HG02759 (cell line): ENCODE measurements around the gene MTIF2.
A peak's percentile ranks its signal among the peaks of the same experiment; 100 is the strongest.
"Not testable (repeated sequence)": the region's sequence is repeated elsewhere in the genome, so short reads cannot be mapped to it uniquely, and the experiment has no call there.

Source experiments
- ATAC-seq: cut with Tn5 transposase; IDR thresholded peaks from one replicate; pipeline ENCODE4 v1.9.1; 2021; ENCODE audit warnings: mild to moderate bottlenecking, moderate library complexity; ENCODE audit not compliant: unreplicated experiment

MTIF2 gene

DNA sequence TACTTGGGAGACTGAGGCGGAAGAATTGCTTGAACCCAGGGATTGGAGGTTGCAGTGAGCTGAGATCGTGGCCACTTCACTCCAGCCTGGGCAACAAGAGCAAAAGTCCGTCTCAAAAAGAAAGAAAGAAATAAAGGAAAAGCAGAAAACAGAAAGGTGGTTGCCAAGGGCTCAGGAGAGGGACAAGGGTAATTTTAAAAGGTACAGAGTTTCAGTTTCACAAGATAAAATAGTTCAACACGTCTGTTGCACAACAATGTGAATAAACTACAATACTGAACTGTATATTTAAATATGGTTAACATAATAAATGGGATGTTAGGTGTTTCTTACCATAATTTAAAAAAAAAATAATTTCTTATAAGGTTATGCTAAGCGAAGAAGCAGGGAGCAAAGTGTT, 23.6 kb downstream of the MTIF2 start:
- no peak for ATAC-seq

GRCh38 chr2:55242617-55243016, 26.4 kb downstream of the MTIF2 start:
- no peak for ATAC-seq

GRCh38 chr2:55241582-55241981, 27.4 kb downstream of the MTIF2 start:
- not testable (repeated sequence) for ATAC-seq

GRCh38 chr2:55239656-55240222, 29.3 kb downstream of the MTIF2 start:
- ATAC-seq: no peak

GRCh38 chr2:55236992-55237543, 32.0 kb downstream of the MTIF2 start:
- ATAC-seq: no peak

DNA sequence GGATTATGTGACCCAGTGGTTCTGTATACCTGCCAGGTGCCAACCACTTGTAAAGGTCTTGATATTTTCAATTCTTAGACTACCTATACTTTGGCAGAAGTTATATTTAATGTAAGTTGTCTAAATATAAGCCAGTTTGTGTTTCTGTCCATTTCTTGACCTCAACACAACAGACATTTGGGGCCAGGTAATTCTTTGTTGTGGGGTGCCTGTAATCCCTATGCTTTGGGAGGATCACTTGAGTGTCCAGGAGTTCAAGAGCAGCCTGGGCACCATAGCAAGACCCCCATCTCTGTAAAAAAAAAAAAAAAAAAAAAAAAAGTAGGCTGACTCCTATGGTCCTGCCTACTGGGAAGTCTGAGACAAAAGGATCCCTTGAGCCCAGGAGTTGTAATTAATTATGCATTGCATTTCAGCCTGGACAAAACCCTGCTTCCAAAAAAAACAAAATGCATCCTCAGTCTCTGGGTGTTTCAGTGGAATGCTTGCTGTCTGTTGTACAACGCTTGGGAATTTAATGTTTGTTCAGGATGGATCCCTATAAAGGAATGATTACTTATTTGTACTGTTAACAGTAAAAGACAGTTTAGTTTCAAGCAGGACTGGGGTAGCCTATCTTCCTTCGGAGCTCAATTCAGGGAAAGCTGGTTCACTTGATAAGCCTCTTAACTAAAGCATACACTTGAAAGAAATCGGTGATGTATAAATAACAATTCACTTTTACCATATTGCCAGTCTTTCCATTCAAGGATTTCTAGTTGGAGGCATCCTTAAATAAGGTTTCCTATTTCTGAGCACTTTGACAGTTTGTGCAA, 33.1 kb downstream of the MTIF2 start:
- ATAC-seq: no peak

GRCh38 chr2:55233658-55233940, 35.4 kb downstream of the MTIF2 start:
- no peak for ATAC-seq

DNA sequence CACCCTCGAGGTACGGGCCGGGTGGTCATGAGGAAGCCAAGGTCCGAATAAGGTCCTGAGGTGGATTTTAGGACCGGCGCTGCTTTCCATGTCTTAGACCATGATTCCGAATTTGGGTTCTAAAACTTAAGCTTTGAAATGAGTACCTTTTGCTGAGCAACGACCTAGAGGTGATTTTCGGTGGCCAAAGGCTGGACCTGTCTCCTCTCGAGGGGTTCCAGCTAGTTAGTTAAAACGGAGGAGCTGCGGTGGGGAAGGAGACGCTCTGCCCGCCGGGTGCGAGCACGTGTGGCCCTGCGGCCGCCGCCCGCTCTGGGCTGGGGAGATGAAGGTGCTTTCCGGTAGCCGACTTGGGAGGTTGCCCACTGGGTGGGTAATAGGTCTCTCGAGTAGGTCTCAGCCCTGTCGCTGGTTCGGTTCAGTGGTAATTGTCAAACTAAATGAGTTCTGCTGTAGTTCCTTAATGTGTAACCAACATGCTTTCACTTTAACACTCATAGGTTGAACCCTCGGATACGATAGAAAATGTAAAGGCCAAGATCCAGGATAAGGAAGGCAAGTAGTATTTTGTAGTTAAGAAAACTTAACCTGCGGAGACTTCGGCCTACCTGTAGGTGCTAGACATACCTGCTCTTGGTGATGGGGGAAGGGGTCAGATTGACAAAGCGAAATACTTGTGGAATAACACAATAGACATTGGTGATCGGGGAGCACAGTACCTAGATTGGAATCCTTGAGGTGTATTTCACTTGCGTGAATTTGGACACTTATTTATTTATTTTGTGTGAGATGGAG, 36.0 kb downstream of the MTIF2 start:
- peak; percentile 29 for ATAC-seq

GRCh38 chr2:55232084-55232862, 36.8 kb downstream of the MTIF2 start, which contains the start of the genes CLHC1 and RPS27A:
Gene CLHC1 (minus strand): TSS chr2:55232293. CDS start chr2:55222411, 9,882 bp downstream.
Gene RPS27A (plus strand): TSS chr2:55232688. CDS start chr2:55232825, 137 bp downstream.
- ATAC-seq: peak; percentile 87

GRCh38 chr2:55231546-55232083, 37.4 kb downstream of the MTIF2 start:
- ATAC-seq: peak; percentile 0

- no peak for ATAC-seq
Observed at GRCh38 chr2:55230551-55230950, 38.5 kb downstream of the MTIF2 start.

- ATAC-seq: no peak
Observed at GRCh38 chr2:55229221-55229620, 39.8 kb downstream of the MTIF2 start.

DNA sequence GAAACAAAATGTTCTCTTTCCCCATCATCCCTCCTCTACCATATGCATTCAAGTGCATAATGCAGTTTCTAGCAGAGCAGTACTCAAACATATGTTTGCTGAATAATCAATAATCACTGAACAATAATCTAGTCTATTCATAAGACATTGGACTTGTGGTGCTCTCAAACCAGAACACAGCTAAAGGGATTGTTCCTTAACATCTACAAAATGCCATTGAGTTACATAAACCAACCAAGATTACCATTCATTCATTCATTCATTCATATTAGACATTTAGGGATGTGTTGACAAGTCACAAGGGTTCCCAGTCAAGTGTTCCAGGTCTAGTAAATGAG, 40.8 kb downstream of the MTIF2 start:
- no peak for ATAC-seq

DNA sequence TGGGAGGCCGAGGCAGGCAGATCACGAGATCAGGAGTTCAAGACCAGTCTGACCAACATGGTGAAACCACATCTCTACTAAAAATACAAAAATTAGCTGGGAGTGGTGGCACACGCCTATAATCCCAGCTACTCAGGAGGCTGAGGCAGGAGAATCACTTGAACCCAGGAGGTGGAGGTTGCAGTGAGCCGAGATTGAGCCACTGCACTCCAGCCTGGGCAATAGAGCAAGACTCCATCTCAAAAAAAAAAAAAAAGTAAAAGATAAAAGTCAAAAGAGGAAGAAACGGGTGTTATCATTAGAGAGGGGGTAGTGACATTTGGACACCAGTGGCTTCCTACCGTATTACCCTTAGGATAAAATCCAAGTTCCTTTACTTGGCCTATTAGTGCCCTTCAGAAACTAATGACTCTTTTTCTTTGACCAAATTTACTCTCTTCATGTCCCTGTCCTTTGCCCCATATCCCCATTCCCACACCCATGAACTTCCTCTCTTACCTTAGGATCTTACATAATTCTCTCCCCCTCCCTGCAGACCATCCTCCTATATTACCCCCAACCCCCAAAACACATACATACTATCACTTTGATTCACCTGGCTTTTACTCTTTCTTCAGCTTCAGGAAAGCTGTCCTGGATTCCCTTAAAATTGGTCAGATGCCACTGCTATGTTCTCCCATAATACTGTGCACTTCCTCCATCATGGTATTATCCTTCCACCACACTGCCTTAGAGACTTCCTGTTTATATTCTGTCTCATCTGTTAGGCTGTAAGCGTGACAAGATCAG, 41.4 kb downstream of the MTIF2 start:
- ATAC-seq: not testable (repeated sequence)

- no peak for ATAC-seq
Observed at GRCh38 chr2:55225481-55226020, 43.5 kb downstream of the MTIF2 start.

- ATAC-seq: no peak
Observed at GRCh38 chr2:55224761-55225261, 44.2 kb downstream of the MTIF2 start.

GRCh38 chr2:55223958-55224760, 44.9 kb downstream of the MTIF2 start:
- ATAC-seq: no peak

GRCh38 chr2:55213822-55214221, 55.2 kb downstream of the MTIF2 start:
- no peak for ATAC-seq
